Inflammatory macrophage treated with lipopolysaccharide for 1 hour (primary cell): ENCODE data around the gene CDH4.
A peak's percentile ranks its signal among the peaks of the same experiment; 100 is the strongest.

Source experiments
- DNase-seq, 2 donors: peaks; one replicate each; pipeline ENCODE4 v3.0.0-alpha.2; 2020 to 2022

CDH4 gene

DNA sequence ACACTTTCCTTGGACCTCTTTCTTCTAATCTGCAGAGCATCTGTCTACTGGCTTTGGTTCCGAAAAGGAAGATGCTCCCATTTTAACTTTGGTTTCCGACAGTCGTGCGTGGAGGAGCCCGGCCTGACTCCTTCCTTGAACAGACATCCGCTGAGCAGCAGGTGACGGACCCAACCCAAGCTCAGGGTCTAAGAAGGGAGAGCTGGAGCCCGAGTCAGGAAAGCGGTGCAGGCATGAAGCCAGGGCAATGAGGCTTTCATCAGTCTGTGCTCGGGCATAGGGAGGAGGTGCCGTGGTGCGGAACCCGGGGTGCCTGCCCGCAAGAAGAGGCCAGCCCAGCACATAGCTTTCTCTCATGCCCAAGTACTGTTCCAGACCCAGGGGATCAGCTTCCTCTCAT, 109.4 kb downstream of the CDH4 start:
- DNase-seq, result no peak

DNA sequence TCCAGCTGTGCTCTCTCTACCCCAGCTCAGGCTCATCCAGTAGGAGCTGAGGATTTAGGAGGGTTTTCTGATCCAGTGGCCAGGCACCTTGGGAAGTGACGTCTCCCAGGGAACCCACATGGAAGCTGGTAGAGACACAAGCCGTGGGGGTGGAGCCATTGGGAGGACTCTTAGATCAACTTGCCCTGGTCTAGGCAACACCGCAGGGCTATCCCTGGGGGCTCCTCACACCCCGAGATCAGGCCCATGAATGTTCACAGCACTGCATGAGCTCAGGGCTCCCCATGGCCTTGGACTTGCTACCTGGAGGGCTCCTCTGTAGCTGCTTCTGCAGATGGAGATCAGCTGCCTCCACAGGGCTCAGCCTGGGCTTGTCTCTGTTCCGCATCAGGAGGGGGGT, 112.1 kb downstream of the CDH4 start:
- no peak for DNase-seq

DNA sequence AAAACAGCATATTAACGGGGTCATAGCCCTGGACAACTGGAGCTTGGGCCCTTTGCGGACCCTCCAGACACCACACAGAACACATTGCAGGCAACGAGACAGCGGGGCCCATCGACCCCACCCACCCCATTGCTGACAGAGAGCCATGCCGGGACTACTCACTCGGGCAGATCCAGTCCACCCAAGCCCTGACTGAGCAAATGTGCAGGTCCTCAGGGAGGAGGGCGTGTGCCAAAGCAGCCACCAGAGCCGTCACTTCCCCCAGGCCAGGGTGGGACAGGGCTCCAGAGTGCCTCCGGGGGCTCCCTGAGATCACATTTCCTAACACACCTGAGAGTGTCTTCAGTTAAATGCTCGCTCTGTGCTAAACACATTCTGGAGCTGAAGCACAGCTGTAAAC, 114.9 kb downstream of the CDH4 start:
- no peak for DNase-seq

DNA sequence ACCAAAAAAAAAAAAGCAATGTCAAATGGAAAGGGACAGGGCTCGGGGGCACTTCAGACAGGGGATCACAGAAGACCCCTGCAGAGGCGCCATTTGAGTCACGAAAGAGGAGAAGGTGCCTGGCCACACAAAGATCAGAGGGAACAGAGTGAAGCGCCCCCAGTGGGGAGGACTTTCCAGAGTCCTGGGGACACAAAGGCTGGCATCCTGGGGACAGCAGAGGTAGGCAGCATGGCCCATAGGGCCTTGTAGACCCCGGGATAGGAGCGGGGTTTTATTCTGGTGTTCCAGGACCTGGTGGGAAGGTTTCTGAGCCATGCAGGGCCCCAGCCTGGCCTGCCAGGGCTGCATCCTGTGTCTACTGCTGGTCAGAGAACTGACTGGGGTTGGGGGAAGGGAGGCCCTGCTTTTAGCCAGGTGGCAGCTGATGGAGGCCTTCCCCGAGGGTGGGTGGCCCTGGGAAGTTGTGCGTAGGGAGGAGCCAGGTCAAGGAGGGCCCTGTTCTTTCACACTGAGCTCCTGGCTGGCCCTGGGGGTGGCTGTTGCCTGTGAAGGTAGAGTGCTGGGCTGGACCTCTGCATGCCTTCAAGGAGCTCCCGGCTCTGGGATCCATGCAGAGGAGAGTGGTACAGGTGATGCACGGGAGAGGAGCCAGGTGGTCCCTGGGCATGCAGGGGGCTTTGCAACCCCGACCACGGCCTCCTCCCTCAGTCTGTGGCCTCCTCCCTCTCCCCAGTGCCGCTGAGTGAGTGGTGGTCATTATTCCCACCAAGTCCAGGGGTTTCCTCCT, 117.9 kb downstream of the CDH4 start:
- DNase-seq, result no peak

DNA sequence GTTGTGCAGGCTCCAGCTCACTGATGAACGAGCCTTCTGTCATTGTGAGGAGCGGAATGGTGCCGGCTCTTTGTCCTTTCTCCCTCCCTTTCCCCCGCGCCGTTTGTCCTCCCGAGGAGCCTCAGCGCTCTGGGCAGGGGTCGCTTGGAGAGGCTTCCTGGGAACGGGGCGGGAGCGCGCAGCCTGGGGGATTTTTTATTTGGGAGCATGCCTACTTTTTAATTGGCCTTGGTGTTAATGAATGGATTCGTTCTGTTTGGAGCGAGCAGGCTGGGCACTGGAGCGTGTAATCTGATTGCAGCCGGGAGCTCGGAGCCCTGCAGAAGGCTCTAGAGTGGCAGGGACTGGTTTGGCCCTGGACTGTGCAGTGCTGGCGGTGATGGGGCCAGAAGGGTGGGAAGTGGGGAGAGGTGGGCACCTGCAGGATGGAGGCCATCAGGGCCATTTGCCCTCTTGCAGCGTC, 118.8 kb downstream of the CDH4 start:
- no peak for DNase-seq

DNA sequence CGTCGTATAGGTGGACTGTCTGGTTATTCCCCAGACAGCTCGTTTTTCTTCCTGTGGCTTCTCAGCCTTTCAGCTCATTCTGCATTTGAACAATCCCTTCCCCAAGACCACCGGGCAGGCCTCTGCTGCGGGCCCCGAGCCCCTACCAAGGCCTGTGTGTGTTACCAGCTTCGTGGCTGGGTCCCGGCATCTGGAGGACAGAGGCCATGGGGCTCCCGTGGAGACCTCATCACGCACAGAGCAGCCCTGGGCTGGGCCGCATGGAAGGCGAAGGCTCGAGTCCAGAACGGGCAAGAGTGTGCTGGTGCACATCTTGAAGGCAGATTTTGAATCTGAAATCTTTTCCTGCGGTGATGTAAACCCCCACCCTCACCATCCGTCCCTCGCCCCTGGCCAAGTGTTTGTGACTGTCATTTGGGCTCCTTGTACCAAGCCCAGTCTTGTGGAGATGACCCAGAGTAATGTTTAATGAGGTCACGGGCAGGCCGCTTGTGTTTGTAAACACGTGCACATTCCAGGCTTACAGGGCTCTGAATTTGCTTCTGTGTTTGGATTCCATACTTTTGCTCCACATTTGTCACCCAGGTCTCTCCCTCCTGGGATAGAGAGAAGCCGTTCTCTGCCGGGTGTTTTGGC, 119.6 kb downstream of the CDH4 start:
- no peak for DNase-seq

DNA sequence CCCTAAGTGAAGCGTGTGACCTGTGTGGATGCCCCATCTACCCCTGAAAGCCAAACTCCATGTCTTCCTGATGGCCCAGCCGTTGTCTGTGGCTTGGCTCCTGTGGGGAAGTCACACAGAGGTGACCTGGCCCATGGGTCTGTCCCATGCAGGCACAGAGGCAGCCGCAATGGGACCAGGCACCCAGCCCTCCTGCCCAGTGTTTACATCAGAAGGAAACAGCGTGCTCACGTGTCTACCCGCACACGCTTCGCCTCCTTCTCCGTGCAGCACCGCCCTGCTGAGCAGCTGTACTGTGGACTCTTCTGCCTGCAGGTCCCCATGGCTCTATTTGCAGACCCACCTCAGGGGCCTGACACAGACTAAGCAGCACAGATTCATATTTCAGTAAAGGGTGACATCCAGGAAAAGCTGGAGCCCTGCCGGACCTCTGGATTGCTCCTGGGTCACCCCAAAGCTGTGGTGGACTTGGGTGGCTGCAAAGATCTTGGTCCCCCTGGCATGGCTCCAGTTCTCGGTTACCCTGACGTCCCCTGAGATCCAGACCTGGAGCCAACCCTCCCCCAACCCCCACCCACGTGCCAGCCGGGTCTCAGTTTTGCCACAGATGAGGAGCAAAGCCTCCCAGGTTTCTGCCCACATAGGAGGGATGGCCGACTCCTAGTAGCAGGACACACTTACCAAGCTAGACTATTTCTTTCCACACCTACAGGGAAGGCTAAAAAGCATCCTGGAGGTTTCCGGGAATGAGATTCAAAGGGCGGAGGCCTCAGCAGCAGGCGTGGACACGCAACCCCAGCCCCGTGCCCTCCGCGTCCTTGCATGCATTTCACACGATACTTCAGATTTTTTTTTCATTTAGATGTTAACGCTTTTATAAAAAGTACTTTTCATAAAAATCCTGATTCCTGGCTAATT, 120.3 kb downstream of the CDH4 start:
- no peak for DNase-seq

DNA sequence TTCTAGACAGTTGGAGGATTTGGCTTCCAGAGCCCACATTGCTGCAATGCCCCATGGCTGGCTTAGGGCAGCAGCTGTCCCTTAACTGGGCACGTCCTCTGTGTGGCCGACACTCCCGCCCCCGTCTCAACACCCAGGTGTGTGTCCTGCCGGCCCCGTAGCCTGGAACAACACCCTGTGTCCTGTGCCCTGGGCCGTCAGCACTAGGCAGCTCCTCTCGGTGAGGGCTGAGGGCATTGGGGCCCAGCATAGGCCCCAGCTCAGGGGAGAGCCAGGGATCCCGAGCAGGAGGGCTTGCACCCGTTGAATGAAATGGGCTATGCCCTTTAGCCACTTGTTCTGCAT, 121.0 kb downstream of the CDH4 start:
- DNase-seq, result no peak

DNA sequence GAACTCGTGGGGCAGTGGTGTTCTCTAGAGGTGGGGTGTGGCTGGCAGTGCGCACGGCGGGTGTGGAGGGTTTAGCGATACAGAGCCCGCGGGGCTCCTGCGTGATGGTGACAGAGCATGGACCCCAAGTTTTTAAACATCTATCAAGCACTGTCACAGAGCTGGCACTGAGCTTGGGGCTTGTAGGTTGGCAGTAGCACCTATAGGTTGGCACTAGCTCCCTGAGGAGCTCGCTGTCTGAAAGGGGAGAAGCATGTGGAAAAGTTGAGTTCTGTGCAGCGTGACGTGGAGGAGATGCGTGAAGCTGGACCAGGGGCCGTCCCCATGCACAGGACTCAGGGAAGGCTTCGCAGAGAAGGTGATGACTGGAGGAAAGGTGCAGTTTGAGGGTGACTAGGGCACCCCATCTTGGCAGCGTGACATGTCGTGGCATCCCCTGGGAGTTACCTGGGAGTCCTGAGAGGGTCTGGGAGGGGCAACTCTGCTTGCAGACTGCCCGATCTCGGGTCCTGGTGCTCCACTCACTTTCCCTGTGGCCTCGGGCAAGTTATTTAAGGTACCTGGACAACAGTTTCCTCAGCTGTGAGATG, 122.0 kb downstream of the CDH4 start:
- no peak for DNase-seq

DNA sequence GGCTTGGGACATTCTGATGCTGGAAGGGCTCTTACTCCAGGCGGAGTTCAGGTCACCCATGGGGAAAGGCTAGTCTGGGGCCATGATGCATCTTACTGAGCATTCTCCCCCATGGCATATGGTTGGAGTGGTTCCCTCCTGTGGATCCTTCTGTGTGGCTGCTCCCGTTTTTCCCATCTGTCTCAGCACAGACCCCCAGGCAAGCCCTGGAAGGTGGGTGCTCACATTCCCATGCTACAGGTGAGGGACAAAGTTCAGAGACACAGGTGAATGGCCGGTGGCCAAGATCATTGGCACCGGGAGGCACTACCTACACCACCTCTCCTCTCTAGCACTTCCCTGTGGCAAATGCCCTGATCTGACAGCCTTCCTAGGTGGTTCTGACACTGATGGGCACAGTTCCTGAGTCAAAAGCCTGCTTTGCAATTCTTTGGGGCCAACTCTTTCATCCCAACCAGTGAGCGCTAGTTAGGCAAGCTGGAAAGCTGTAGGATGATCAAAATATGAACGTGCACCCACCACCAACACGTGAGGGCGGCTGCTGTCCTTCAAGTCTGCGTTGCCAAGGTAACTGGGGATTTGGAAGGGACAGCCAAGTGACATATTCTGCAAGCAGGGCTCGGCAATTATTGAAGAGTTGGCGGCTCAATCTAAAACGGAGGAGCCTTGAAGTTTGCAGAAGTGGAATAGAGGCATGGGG, 124.6 kb downstream of the CDH4 start:
- no peak for DNase-seq

DNA sequence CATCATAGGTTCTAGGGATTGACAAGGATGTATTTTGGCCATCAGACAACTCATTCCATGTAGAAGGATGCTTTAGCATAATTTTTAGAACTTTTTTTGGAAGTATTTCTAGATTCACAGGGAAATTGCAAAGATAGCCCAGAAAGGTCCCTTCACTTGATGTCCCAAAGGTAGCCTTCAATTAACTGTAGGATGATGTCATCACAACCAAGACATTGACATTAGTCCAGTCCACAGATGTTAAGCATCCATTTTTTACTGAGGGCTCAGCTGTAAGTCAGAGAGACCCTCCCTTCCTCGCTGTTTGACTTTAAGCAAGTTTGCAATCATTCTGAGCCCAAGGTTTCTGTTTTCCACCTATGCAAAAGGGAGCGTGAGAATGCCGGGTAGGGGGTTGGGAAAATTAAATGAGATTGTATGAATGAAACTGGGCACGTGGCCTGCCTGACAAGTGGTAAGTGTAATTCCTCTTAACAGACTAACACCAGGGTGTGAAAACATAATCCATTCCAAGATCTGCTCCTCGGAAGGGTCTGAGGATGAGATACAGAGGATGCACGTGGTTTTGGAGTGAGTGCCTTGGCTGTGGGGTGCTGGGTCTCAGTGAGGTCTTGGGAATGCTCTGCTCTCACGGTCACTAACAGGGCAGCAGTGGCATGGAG, 126.8 kb downstream of the CDH4 start:
- DNase-seq, result no peak

DNA sequence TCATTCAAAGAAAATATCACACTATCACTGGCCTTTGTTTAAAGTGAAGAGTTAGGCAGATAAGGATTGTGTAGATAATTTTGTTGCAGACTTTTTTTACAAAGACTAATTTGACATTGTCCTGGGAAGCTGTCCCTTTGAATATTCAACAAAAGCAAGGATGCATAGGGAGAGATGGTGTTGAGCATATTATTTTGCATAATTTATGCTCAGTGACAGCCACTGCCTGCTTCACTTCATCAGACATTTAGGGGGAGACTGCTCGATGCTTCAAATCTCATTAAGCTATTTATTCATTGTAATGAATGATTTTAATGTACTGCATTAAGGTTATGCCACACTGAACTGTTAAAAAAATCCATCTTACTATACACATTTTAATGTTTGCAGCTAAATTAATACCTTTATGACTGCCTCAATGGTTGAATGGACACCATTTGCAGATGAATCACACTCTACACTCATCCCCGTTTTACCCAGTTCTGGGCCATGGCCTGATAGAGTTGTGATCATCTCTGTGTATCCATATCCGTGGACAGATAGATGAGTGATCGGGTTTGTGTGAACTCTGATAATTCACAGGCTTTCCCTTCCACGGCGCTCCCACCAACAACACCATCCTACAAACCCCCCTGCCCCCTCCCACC, 128.0 kb downstream of the CDH4 start:
- no peak for DNase-seq

DNA sequence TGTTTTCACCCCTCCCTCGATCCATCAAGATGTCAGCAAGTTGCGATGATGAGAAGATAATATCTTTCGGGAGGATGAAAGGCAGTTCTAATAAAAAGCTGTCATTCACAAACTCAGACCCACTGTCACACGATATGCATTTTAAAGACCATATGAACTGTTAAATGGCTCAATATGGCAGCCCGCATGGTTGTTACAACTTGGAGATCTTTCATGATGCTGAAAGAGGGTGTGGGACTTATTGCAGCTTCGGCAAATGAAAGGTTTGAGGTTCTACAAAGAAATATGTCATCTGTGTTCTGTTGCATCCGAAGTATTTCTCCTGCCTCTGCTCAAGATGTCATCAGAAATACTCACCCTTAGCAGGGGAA, 128.5 kb downstream of the CDH4 start:
- DNase-seq, result no peak

DNA sequence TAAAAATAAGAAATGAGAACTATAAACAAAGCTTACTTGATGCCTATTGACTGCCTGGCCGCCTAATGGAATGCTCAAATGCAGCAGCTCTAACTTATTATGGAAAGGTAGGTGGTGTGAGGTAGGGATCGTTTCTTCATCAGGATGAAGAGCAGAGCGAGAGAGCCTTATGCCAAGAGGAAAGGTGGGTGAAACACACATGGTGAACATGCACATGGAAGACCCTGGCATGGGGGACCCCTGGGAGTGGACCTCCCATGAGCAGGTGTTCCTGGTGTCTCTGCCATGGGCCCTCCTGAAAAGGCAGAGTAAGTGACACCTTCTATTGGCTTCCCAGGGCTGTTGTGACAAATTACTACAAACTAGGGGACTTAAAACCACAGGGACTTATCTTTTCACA, 130.1 kb downstream of the CDH4 start:
- DNase-seq, result no peak

DNA sequence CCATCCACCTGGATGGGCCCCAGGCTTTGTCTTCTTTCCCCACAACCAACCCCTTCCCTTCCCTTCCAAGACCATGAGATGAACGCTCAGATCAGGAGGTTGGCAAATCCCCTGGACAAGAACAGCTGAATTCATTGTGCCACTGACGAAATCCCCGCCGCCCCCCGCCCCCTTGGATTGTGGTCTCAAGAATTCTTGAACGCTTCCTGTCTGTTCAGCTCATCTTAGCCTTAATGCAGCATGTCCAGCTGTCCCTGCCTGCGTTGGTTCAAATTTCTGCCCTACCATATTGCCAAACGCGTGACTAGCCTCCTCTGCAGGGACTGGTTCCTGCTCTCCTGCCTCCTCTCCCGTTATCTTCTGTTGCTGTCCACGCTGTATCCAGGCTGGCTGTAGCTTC, 133.2 kb downstream of the CDH4 start:
- no peak for DNase-seq

DNA sequence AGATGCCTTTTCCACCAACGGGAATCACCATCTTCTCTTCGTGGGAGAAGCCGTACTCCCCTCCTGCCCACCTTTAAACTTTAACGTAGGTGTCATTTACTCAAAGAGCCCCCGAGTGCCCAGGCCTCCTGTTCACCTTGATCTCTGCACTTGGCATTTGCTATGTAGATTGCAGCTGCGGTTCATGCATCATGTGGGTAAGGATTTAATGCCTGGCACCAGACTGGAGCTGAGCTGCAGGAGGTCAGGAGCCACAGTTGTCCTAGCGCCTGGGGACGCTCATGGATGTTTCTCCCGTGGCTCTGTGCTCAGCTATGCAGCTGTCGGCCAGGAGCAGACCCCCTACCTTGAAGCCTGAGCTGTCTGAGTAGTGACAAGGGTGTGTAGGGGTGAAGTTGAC, 133.7 kb downstream of the CDH4 start:
- no peak for DNase-seq

DNA sequence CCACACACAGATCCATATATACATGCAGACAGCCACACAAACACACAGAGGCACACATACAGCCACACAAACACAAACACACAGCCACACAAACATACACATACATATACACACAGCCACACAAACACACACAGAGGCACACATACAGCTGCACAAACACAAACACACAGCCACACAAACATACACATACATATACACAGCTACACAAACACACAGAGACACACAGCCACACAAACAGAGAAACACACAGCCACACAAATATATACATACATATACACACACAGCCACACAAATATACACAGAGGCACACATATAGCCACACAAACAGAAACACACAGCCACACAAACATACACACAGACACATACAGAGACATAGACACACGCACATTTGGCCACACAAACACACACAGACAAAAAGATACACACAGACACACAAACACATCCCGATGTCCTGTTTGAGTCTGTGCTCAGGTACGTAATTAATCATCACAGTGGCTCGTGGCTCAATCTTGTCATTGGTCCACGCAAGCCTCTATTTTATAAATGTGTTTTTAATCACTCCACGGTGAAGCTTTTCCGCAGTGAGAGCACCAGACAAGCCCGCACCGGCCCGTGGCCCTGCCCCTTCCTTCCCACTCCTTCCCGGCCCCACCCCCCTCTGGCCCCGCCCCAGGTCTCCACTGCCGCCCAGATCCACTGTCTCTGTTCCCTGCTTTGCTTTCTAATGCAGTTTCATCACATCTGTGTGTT, 135.3 kb downstream of the CDH4 start:
- peak in 1 of 2 donors; percentile 0 for DNase-seq

DNA sequence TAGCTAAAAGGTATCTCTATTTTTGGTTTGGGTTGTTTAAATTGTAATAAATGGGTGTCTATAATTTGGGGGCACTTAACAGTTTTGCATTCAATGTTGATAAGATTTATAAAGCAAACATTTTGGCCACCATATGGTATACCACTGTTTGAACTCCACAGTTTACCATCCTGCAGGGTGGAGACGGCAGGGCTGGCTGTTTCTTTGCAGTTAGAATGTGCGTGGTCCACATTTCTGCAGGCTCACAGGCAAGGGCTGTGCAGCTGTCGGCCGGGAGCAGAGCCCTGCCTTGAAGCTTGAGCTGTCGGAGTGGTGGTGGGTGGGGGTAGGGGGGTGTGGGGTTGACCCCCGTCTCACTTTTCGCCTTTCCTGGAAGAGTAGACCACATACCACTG, 135.9 kb downstream of the CDH4 start:
- DNase-seq, result no peak

DNA sequence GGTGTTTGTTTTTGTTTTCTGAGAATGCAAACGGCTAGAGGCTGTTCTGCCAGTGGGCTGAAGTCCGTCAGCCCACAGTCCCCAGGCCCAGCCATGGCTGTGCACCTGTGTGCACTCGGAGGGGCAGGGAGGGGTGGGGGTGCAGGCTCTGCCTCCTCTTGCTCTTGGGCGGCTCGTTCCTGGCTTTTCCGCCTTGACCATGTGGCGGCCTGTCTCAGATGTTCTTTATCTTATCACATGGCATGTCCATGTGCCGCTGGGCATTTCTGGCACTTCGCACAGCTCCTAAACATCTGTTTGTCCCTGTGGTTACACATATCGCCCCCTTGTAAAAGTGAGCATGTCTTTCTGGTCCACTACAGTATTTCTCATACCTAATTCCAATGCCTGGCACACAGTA, 137.0 kb downstream of the CDH4 start:
- no peak for DNase-seq

DNA sequence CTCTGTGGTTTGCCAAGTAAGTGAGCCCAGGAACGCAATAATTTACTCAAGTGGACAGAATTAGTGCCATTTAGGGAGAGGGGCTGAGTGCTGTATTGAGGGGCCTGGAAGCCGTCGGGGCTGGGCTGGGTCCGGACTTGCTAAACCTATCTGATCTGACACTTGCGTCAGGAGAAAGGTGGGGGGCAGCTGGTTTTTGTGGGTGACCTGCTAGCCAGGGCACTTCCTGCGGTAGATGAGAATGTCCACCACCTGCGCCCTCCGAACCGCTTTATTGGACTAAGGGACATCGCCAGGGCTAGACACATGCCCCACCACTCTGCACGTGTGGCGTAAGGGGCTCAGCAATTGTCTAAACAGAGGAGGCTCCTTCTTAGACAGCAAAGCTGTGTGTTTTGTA, 139.1 kb downstream of the CDH4 start:
- DNase-seq, result no peak
